Cardiac muscle cell (in vitro differentiated cells and primary cell): Measurements from ENCODE around the gene BANF2. TPM values are rescaled to one million over a fixed set of nuclear protein-coding genes. Genes with fewer than 3 reads are reported as not detected.

ENCODE experiments used
- DNase-seq, 2 donors: peaks; one replicate each; pipeline versions ENCODE4 v3.0.0 to v3.0.0-alpha.2; 2010 to 2017; ENCODE audit warnings: low read depth in 1 of 2, low spot score in 1 of 2
- H3K27ac ChIP-seq: fragments of 200-600 bp; sonication (generic); 2 replicates; pipeline ENCODE4 v1.5.1; 2016
- H3K27me3 ChIP-seq: fragments of 200-600 bp; sonication (generic); 2 replicates; pipeline ENCODE4 v1.6.0; 2016; ENCODE audit warnings: control low read depth
- H3K36me3 ChIP-seq: fragments of 200-600 bp; sonication (generic); 2 replicates; pipeline ENCODE4 v1.5.1; 2016; ENCODE audit warnings: control low read depth
- H3K4me1 ChIP-seq: fragments of 200-600 bp; sonication (generic); 2 replicates; pipeline ENCODE4 v1.8.1; 2017; ENCODE audit warnings: low read depth, mild to moderate bottlenecking, mixed run types
- H3K4me3 ChIP-seq: fragments of 200-600 bp; sonication (generic); 2 replicates; pipeline ENCODE4 v1.5.1; 2016; ENCODE audit warnings: mild to moderate bottlenecking
- H3K9me3 ChIP-seq: fragments of 200-600 bp; sonication (generic); 2 replicates; pipeline ENCODE4 v1.5.1; 2017; ENCODE audit warnings: low read depth, mild to moderate bottlenecking, control low read depth
- polyA plus RNA-seq: library from polyadenylated mRNA; unstranded; fragments of >200 nt; fragmentation: Nextera tagmentation; extraction: Ambion mirVana; gene quantifications from 2 replicates; pipeline ENCODE4 v1.2.1, GENCODE V29; 2016
- total RNA-seq: library from RNA; depleted of rRNA; stranded (reverse); fragments of >200 nt; gene quantifications from 2 replicates; pipeline ENCODE4 v1.2.3, GENCODE V29; 2016
- TF ChIP-seq, protein P1 (sequence below): IDR thresholded peaks from 2 replicates; pipeline ENCODE4 v1.5.1; 2012; ENCODE audit warnings: low read depth, mild to moderate bottlenecking, low read length

BANF2 gene
- total and polyA plus RNA-seq, 2 experiments from 2014 or later: not detected

DNA sequence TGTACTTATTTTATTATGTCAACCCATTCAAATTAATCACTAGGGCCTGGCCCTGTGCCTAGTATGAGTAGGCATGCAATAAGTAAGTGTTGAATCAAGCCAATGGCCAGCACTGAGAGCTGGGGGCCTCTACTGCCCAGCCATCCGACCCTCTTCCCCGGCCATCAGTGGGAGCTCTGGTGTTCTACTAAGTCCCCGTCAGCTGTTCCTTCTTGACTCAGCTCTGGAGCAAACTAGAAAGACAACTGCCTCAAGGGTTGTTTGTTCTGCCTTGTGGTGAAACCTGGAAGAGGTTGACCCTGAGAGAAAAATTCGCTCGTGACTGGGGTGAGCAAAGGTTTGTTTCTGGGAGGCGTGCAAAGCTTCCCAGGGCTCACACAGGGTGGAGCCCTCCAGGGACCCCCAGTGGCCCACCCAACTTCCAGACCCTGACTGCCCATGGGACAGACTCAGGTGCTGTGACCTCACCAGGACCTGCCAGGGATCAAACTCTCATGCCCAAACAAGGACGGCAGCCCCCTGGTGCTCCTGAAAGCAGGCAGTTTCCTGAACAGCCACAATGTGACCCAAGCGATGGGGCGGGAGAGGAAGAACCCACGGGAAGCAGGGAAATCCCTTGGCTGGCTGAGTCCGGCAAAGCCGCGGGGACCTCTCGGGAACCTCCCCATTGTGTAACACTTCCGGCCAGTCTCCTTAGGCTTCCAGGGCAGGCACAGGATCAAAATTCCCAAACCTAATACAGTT is 50.4 kb downstream of the BANF2 start:
- H3K4me1 ChIP-seq: no peaks in the 10 kb centered on the region
- H3K27ac ChIP-seq: no peak overlapping the region
- TF ChIP-seq, protein P1, sequence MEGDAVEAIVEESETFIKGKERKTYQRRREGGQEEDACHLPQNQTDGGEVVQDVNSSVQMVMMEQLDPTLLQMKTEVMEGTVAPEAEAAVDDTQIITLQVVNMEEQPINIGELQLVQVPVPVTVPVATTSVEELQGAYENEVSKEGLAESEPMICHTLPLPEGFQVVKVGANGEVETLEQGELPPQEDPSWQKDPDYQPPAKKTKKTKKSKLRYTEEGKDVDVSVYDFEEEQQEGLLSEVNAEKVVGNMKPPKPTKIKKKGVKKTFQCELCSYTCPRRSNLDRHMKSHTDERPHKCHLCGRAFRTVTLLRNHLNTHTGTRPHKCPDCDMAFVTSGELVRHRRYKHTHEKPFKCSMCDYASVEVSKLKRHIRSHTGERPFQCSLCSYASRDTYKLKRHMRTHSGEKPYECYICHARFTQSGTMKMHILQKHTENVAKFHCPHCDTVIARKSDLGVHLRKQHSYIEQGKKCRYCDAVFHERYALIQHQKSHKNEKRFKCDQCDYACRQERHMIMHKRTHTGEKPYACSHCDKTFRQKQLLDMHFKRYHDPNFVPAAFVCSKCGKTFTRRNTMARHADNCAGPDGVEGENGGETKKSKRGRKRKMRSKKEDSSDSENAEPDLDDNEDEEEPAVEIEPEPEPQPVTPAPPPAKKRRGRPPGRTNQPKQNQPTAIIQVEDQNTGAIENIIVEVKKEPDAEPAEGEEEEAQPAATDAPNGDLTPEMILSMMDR: no peak
- no peaks in the 10 kb centered on the region for H3K36me3 ChIP-seq
- no peak overlapping the region for H3K4me3 ChIP-seq
- H3K9me3 ChIP-seq: no peaks in the 10 kb centered on the region
- DNase-seq: peak in 1 of 2 donors; percentile 80
- H3K27me3 ChIP-seq: no peaks in the 10 kb centered on the region

DNA sequence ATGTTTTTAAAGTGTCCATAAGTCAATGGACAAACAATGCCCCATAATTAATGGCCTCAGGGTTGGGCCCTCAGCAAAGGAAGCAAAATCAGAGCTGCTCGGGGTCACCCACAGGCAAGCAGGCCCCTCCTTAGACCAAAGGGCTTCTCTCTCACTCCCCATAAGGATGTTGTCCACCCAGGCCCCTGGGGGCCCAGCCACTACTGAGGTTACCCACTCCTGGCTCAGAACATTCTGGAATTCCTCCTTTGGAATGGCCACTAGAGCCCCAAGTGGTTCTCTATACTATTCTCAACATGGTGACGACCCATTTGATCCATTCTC is 50.9 kb downstream of the BANF2 start:
- TF ChIP-seq, protein P1: no peak
- no peaks in the 10 kb centered on the region for H3K36me3 ChIP-seq
- no peak for DNase-seq
- no peaks in the 10 kb centered on the region for H3K27me3 ChIP-seq
- no peak overlapping the region for H3K4me3 ChIP-seq
- no peaks in the 10 kb centered on the region for H3K9me3 ChIP-seq
- no peaks in the 10 kb centered on the region for H3K4me1 ChIP-seq
- no peak overlapping the region for H3K27ac ChIP-seq

DNA sequence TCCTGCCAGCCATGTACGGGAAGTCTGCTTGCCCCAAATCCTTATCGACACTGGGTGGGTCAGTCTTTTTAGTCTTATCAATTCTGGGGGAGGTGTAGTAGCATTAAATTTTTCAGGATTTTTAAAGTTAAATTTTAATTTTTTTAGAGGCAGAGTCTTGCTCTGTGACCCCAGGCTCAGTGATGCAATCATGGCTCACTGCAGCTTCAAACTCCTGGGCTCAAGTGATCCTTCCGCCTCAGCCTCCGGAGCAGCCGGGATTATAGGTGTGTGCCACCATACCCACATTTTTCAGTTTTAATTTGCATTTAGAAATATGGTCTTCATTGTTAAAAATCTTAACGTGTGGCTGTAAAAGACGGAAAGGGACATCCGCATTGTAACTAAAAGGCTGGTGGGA is 51.9 kb downstream of the BANF2 start:
- DNase-seq: no peak
- no peaks in the 10 kb centered on the region for H3K9me3 ChIP-seq
- no peaks in the 10 kb centered on the region for H3K27me3 ChIP-seq
- H3K4me3 ChIP-seq: no peak overlapping the region
- H3K4me1 ChIP-seq: no peaks in the 10 kb centered on the region
- no peak overlapping the region for H3K27ac ChIP-seq
- TF ChIP-seq, protein P1: no peak
- no peaks in the 10 kb centered on the region for H3K36me3 ChIP-seq

DNA sequence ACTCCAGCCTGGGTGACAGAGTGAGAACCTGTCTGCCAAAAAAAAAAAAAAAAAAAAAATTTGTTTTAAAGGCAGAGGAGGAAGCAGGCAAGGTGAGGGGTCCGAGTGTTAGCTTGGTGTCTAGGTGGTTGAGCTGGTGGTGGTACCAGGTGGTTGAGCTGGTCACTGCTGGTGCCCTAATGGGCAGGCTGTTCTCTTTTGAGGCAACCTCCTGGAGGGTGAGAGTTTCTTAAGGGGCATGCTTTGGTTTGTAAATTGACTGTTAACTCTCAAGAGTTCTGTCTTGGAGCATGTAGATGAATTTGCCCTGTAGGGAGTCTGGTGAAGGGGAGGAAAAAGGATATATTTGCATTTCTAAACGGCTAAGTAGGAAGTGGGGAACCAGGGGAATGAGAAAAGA is 52.7 kb downstream of the BANF2 start:
- Histone ChIP-seq H3K9me3 (no peaks in the 10 kb centered on the region), H3K36me3 (no peaks in the 10 kb centered on the region), H3K4me3 (no peak overlapping the region), H3K4me1 (no peaks in the 10 kb centered on the region), H3K27me3 (no peaks in the 10 kb centered on the region), H3K27ac (no peak overlapping the region)
- TF ChIP-seq, protein P1: no peak
- no peak for DNase-seq

DNA sequence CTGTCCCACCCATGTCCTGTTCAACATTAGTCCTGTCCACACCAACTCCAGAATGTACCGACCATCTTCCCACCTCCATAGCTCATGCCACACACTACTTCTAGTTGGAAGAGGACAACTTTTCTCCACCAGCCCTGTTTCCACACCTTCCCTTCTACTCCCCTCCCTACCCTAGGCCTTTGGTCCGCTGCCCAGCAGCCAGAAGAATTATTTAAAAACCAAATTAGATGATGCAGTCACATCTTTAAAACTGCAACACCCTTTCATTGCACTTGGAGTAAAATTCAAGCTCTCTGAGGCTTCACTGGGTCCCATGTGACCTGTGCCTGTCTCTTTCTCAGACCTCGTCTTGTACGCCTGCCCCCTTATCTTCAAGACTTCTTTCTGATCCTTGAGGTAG is 53.8 kb downstream of the BANF2 start:
- H3K4me1 ChIP-seq: no peaks in the 10 kb centered on the region
- TF ChIP-seq, protein P1: no peak
- no peaks in the 10 kb centered on the region for H3K27me3 ChIP-seq
- H3K9me3 ChIP-seq: no peaks in the 10 kb centered on the region
- no peak overlapping the region for H3K27ac ChIP-seq
- H3K4me3 ChIP-seq: no peak overlapping the region
- no peaks in the 10 kb centered on the region for H3K36me3 ChIP-seq
- DNase-seq: no peak
